ENCODE measurements around the gene SF3B6. TPM values are rescaled to one million over a fixed set of nuclear protein-coding genes. Genes with fewer than 3 reads are reported as not detected.

The SF3B6 gene
- total RNA-seq, 4 donors from 2014 or later: 54.6 to 162 (median 89.1) TPM

- TF ChIP-seq CTCF (IDR thresholded peaks at IDR 0.05; ENCODE audit: low read depth): no peak
Measured at GRCh38 chr2:24020244-24020643, 55.9 kb downstream of the SF3B6 start.

- TF ChIP-seq CTCF (IDR thresholded peaks at IDR 0.05; ENCODE audit: low read depth): no peak
Measured at GRCh38 chr2:24019729-24020128, 56.4 kb downstream of the SF3B6 start.

- TF ChIP-seq CTCF (IDR thresholded peaks at IDR 0.05; ENCODE audit: low read depth): no peak
Measured at GRCh38 chr2:24018241-24018640, 57.9 kb downstream of the SF3B6 start.

GRCh38 chr2:24017711-24018110 is 58.4 kb downstream of the SF3B6 start:
- TF ChIP-seq CTCF (IDR thresholded peaks at IDR 0.05; ENCODE audit: low read depth): no peak

Small RNAs within 50 kb of the gene (small RNA-seq; reads per million reads assigned to genes)
- not detected for gene RNU6-370P

Other genes with a start within 250 kb of the SF3B6 start
- gene ATAD2B, start 149.2 kb downstream of the SF3B6 start, total RNA-seq: 10 to 100 TPM; 22.9 to 34.9 (median 28.5) TPM
- 10 to 100 TPM; 13.9 to 17.9 (median 15.0) TPM for gene UBXN2A, start 135.9 kb downstream of the SF3B6 start, total RNA-seq
- not detected for gene MFSD2B, start 66.2 kb downstream of the SF3B6 start, total RNA-seq
- gene WDCP, start 28.9 kb downstream of the SF3B6 start, total RNA-seq: 1 to 10 TPM; 3.8 to 6.5 (median 5.1) TPM
- 1 to 10 TPM; 3.6 to 8.7 (median 7.3) TPM for gene FKBP1B, start 26.6 kb downstream of the SF3B6 start, total RNA-seq
- 10 to 100 TPM; 10.4 to 26.8 (median 20.4) TPM for gene TP53I3, start 8.5 kb upstream of the SF3B6 start, total RNA-seq
- gene PFN4, start 47.0 kb upstream of the SF3B6 start, total RNA-seq: 1 to 10 TPM in 1 of 4 donors, under 1 TPM in 1, not detected in 2; 0.85 to 1.3 TPM
- gene FAM228B, start 47.1 kb upstream of the SF3B6 start, total RNA-seq: 10 to 100 TPM; 27.1 to 43.0 (median 37.1) TPM
- gene FAM228A, start 98.7 kb upstream of the SF3B6 start, total RNA-seq: 1 to 10 TPM; 1.0 to 8.2 (median 2.4) TPM

Measured in subcutaneous adipose tissue (tissue), 4 donors.